MM.1S (cell line): ENCODE results near the gene TMEM135.

Experiments
- DNase-seq: peaks from one replicate; pipeline ENCODE4 v3.0.0-alpha.2; 2015
- H2AFZ ChIP-seq: fragments of 300-600 bp; sonication (generic); 2 replicates; pipeline ENCODE4 v1.6.0; 2016; ENCODE audit warnings: antibody characterized with exemption, low read length
- H3F3A ChIP-seq: fragments of 300-600 bp; sonication (generic); 2 replicates; pipeline ENCODE4 v1.6.1; 2016; ENCODE audit warnings: mild to moderate bottlenecking, antibody characterized with exemption, low read length, moderate library complexity, mixed read lengths; ENCODE audit not compliant: insufficient read depth
- H3K27ac ChIP-seq: fragments of 300-600 bp; sonication (generic); 2 replicates; pipeline ENCODE4 v1.5.1; 2016; ENCODE audit warnings: mild to moderate bottlenecking, low read length
- H3K27me3 ChIP-seq: fragments of 300-600 bp; sonication (generic); replicated peaks from 2 replicates; pipeline ENCODE4 v1.6.0; 2016; ENCODE audit warnings: low read length; ENCODE audit not compliant: insufficient read depth
- H3K36me3 ChIP-seq: fragments of 300-600 bp; sonication (generic); replicated peaks from 2 replicates; pipeline ENCODE4 v1.6.1; 2016; ENCODE audit warnings: mild to moderate bottlenecking, low read length, mixed read lengths; ENCODE audit not compliant: insufficient read depth
- H3K4me1 ChIP-seq: fragments of 300-600 bp; sonication (generic); 2 replicates; pipeline ENCODE4 v1.6.1; 2016; ENCODE audit warnings: low read length, mixed read lengths
- H3K4me2 ChIP-seq: fragments of 300-600 bp; sonication (generic); 2 replicates; pipeline ENCODE4 v1.6.0; 2016; ENCODE audit warnings: low read depth, low read length
- H3K4me3 ChIP-seq: fragments of 300-600 bp; sonication (generic); 2 replicates; pipeline ENCODE4 v1.5.1; 2016; ENCODE audit warnings: low read length, mixed read lengths
- H3K79me2 ChIP-seq: fragments of 300-600 bp; sonication (generic); 2 replicates; pipeline ENCODE4 v1.6.1; 2016; ENCODE audit warnings: mixed run types, low read length, mixed read lengths
- H3K9ac ChIP-seq: fragments of 300-600 bp; sonication (generic); 2 replicates; pipeline ENCODE4 v1.6.1; 2016; ENCODE audit warnings: low read length, mixed read lengths
- H3K9me2 ChIP-seq: fragments of 300-600 bp; sonication (generic); replicated peaks from 2 replicates; pipeline ENCODE4 v1.6.1; 2016; ENCODE audit warnings: mild to moderate bottlenecking, low read length, mixed read lengths; ENCODE audit not compliant: insufficient read depth
- H3K9me3 ChIP-seq: fragments of 300-600 bp; sonication (generic); replicated peaks from 2 replicates; pipeline ENCODE4 v1.6.1; 2016; ENCODE audit warnings: mild to moderate bottlenecking, low read length, mixed read lengths; ENCODE audit not compliant: insufficient read depth
- H4K20me1 ChIP-seq: fragments of 300-600 bp; sonication (generic); 2 replicates; pipeline ENCODE4 v1.6.1; 2016; ENCODE audit warnings: mild to moderate bottlenecking, low read length, moderate library complexity, mixed read lengths; ENCODE audit not compliant: insufficient read depth
- EZH2 ChIP-seq: fragments of 300-600 bp; sonication (generic); optimal IDR thresholded peaks from 2 replicates; pipeline ENCODE3; 2017; ENCODE audit warnings: low read depth, mild to moderate bottlenecking, antibody characterized with exemption, low read length, mixed read lengths
- EZH2phosphoT487 ChIP-seq: fragments of 300-600 bp; sonication (generic); IDR thresholded peaks from 2 replicates; pipeline ENCODE4 v1.6.1; 2018; ENCODE audit warnings: antibody characterized with exemption, low read length
- TF ChIP-seq, protein P1 (sequence below): fragments of 300-600 bp; sonication (generic); IDR thresholded peaks from 2 replicates; pipeline ENCODE4 v1.5.1; 2016; ENCODE audit warnings: antibody characterized with exemption, low read length, mixed read lengths

The TMEM135 gene

DNA sequence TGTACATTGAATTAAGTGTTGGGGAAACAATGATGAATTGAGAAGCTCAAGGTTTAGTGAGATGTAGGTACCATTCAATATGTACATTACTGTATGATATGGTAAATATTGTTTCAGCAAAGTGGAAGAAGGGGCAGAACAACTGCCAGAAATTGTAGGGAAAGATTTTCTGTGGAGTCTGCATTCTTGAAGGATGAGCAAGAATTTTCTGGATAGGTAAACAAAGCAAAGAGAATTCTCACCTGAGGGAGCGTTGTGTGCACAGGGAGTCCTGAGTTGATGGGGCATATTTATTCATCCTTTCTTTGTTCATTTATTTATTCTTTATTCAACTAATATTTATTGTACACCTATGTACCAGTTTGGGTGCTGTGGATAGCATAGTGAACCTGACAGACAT lies 83.2 kb downstream of the TMEM135 start:
- TF ChIP-seq, protein P1, sequence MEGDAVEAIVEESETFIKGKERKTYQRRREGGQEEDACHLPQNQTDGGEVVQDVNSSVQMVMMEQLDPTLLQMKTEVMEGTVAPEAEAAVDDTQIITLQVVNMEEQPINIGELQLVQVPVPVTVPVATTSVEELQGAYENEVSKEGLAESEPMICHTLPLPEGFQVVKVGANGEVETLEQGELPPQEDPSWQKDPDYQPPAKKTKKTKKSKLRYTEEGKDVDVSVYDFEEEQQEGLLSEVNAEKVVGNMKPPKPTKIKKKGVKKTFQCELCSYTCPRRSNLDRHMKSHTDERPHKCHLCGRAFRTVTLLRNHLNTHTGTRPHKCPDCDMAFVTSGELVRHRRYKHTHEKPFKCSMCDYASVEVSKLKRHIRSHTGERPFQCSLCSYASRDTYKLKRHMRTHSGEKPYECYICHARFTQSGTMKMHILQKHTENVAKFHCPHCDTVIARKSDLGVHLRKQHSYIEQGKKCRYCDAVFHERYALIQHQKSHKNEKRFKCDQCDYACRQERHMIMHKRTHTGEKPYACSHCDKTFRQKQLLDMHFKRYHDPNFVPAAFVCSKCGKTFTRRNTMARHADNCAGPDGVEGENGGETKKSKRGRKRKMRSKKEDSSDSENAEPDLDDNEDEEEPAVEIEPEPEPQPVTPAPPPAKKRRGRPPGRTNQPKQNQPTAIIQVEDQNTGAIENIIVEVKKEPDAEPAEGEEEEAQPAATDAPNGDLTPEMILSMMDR: no peak
- no peak for TF ChIP-seq EZH2
- no peak for TF ChIP-seq EZH2phosphoT487
- Histone ChIP-seq H3K9me2 (no peaks in the 10 kb centered on the region), H4K20me1 (no peaks in the 10 kb centered on the region), H3K27me3 (no peaks in the 10 kb centered on the region), H3K9ac (no peak overlapping the region), H3K79me2 (no peaks in the 10 kb centered on the region), H3K36me3 (no peaks in the 10 kb centered on the region), H3K4me1 (no peaks in the 10 kb centered on the region), H3K4me3 (no peak overlapping the region), H3K4me2 (no peak overlapping the region), H2AFZ (no peak overlapping the region), H3F3A (no peaks in the 10 kb centered on the region), H3K27ac (no peak overlapping the region), H3K9me3 (no peaks in the 10 kb centered on the region)
- DNase-seq: no peak

DNA sequence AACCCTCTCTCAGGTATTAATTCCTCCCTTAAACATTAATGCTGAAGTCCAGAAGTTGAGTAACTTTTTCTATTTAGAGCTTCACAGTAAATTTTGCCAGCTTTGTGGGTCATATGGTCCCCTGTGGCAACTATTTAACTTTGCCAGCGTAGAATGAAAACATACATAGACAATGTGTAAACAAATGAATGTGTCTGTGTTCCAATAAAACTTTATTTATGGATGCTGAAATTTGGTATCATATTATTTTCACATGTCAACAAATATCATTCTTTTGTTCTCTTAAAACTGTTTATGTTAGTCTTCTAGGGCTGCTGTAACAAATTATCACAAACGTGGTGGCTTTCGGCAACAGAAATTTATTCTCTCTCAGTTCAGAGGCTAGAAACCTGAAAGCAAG lies 85.1 kb downstream of the TMEM135 start:
- H3K4me3 ChIP-seq: no peak overlapping the region
- no peak overlapping the region for H3K9ac ChIP-seq
- H3K9me3 ChIP-seq: no peaks in the 10 kb centered on the region
- H3K4me2 ChIP-seq: no peak overlapping the region
- H3K27me3 ChIP-seq: no peaks in the 10 kb centered on the region
- no peak overlapping the region for H3K27ac ChIP-seq
- no peaks in the 10 kb centered on the region for H3K4me1 ChIP-seq
- H4K20me1 ChIP-seq: no peaks in the 10 kb centered on the region
- no peaks in the 10 kb centered on the region for H3K36me3 ChIP-seq
- H2AFZ ChIP-seq: no peak overlapping the region
- DNase-seq: no peak
- TF ChIP-seq, protein P1: no peak
- TF ChIP-seq EZH2phosphoT487 (no peak), EZH2 (no peak)
- no peaks in the 10 kb centered on the region for H3K9me2 ChIP-seq
- H3K79me2 ChIP-seq: no peaks in the 10 kb centered on the region
- no peaks in the 10 kb centered on the region for H3F3A ChIP-seq

DNA sequence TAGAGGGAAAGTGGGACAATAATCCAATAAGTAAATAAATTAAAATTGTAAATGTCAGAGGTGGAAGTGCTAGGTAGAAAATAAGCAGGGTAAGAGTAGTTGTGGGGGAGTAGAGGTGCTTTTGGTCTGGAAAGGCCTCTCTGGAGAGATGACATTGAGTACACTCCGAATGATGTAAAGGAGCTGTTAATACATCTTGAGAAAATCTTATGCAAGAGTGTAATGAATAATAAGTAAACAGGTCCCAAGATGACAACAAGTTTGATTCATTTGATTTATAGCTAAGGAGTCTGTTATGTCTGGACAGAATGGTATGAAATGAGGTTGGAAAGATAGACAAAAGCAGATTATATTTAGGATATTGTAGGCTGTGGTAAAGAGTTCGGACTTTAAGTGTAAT lies 87.5 kb downstream of the TMEM135 start:
- TF ChIP-seq EZH2 (no peak), EZH2phosphoT487 (no peak)
- TF ChIP-seq, protein P1: no peak

More for the DNA sequence above, 87.5 kb downstream of the TMEM135 start:
- Histone ChIP-seq H2AFZ (no peak overlapping the region), H4K20me1 (no peaks in the 10 kb centered on the region), H3K9ac (no peak overlapping the region), H3K4me1 (no peaks in the 10 kb centered on the region), H3F3A (no peaks in the 10 kb centered on the region), H3K4me3 (no peak overlapping the region), H3K9me2 (no peaks in the 10 kb centered on the region), H3K9me3 (no peaks in the 10 kb centered on the region), H3K27me3 (no peaks in the 10 kb centered on the region), H3K4me2 (no peak overlapping the region), H3K27ac (no peak overlapping the region), H3K79me2 (no peaks in the 10 kb centered on the region), H3K36me3 (no peaks in the 10 kb centered on the region)
- no peak for DNase-seq
